Osteoblast (primary cell): ENCODE measurements around the gene TSPAN15. TPM values are rescaled to one million over a fixed set of nuclear protein-coding genes. Genes with fewer than 3 reads are reported as not detected.

Experiments used
- DNase-seq: peaks from one replicate; pipeline ENCODE4 v3.0.0; 2011; ENCODE audit warnings: low spot score, mixed read lengths; ENCODE audit not compliant: insufficient read length; ENCODE audit errors: missing footprints
- H2AFZ ChIP-seq: 2 replicates; pipeline ENCODE4 v1.6.0; 2011; ENCODE audit warnings: mild to moderate bottlenecking, low read length
- H3K27ac ChIP-seq: 2 replicates; pipeline ENCODE4 v1.5.1; 2011; ENCODE audit warnings: mild to moderate bottlenecking, low read depth, low read length, moderate library complexity
- H3K27me3 ChIP-seq: 2 replicates; pipeline ENCODE4 v1.6.0; 2012; ENCODE audit warnings: mild to moderate bottlenecking, control low read depth, inconsistent platforms, low read length, moderate library complexity; ENCODE audit not compliant: insufficient read depth
- H3K36me3 ChIP-seq: 2 replicates; pipeline ENCODE4 v1.5.1; 2011; ENCODE audit warnings: mild to moderate bottlenecking, low read length, control low read depth, moderate library complexity; ENCODE audit not compliant: insufficient read depth
- H3K4me1 ChIP-seq: 2 replicates; pipeline ENCODE4 v1.5.1; 2011; ENCODE audit warnings: mild to moderate bottlenecking, low read length, control low read depth, moderate library complexity; ENCODE audit not compliant: insufficient read depth
- H3K4me2 ChIP-seq: 2 replicates; pipeline ENCODE4 v1.6.0; 2011; ENCODE audit warnings: mild to moderate bottlenecking, low read length; ENCODE audit not compliant: insufficient read depth
- H3K4me3 ChIP-seq: fragments of 200-600 bp; sonication (generic); 3 replicates; pipeline ENCODE4 v1.5.1; 2012; ENCODE audit warnings: mild to moderate bottlenecking, low read length, inconsistent platforms; ENCODE audit not compliant: insufficient read depth
- H3K79me2 ChIP-seq: 2 replicates; pipeline ENCODE4 v1.6.0; 2012; ENCODE audit warnings: mild to moderate bottlenecking, low read length, control low read depth, inconsistent platforms; ENCODE audit not compliant: insufficient read depth
- H3K9me3 ChIP-seq: 2 replicates; pipeline ENCODE4 v1.5.1; 2011; ENCODE audit warnings: low read depth, low read length, control low read depth
- H4K20me1 ChIP-seq: 2 replicates; pipeline ENCODE4 v1.6.0; 2012; ENCODE audit warnings: mild to moderate bottlenecking, low read length, control low read depth; ENCODE audit not compliant: insufficient read depth
- total RNA-seq: library from RNA; depleted of rRNA; stranded (reverse); fragments of >200 nt; gene quantifications from 2 replicates; pipeline ENCODE4 v1.2.3, GENCODE V29; 2012
- TF ChIP-seq, protein P1 (sequence below): IDR thresholded peaks from 2 replicates; pipeline ENCODE4 v1.5.1; 2011; ENCODE audit warnings: mild to moderate bottlenecking, low read depth, low read length, moderate library complexity; ENCODE audit errors: extremely low read depth

Gene TSPAN15
- total RNA-seq, 1 donor, result 0.72 TPM

DNA sequence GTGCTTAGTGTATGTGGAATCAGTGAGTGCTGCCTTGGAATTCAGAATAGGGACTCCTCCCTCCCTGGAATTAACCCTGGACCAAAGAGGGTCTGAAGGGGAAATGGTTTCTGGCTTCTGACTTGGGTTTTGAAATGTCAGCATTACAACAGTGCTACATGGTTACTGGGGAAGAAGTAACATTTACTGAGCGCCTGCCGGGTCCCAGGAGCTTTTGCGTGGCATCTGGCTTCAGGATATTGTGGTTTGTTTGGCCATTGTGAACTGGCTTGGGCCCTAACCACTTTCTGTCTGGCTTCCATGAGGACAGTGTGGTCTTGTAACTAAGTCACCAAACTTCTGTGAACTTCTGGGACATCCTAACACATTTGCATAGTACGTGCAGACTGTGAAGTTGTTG lies 21.3 kb downstream of the TSPAN15 start:
- Histone ChIP-seq H3K27me3 (peaks cover 10% of the 10 kb centered on the region), H3K4me3 (no peak overlapping the region), H3K79me2 (no peaks in the 10 kb centered on the region), H3K4me1 (peaks cover 29% of the 10 kb centered on the region), H3K9me3 (no peaks in the 10 kb centered on the region), H3K36me3 (no peaks in the 10 kb centered on the region), H3K27ac (no peak overlapping the region), H3K4me2 (peak overlapping the region; percentile 40), H4K20me1 (no peaks in the 10 kb centered on the region), H2AFZ (peak overlapping the region; percentile 34)
- TF ChIP-seq, protein P1, sequence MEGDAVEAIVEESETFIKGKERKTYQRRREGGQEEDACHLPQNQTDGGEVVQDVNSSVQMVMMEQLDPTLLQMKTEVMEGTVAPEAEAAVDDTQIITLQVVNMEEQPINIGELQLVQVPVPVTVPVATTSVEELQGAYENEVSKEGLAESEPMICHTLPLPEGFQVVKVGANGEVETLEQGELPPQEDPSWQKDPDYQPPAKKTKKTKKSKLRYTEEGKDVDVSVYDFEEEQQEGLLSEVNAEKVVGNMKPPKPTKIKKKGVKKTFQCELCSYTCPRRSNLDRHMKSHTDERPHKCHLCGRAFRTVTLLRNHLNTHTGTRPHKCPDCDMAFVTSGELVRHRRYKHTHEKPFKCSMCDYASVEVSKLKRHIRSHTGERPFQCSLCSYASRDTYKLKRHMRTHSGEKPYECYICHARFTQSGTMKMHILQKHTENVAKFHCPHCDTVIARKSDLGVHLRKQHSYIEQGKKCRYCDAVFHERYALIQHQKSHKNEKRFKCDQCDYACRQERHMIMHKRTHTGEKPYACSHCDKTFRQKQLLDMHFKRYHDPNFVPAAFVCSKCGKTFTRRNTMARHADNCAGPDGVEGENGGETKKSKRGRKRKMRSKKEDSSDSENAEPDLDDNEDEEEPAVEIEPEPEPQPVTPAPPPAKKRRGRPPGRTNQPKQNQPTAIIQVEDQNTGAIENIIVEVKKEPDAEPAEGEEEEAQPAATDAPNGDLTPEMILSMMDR, result no peak
- DNase-seq, result peak; percentile 85

DNA sequence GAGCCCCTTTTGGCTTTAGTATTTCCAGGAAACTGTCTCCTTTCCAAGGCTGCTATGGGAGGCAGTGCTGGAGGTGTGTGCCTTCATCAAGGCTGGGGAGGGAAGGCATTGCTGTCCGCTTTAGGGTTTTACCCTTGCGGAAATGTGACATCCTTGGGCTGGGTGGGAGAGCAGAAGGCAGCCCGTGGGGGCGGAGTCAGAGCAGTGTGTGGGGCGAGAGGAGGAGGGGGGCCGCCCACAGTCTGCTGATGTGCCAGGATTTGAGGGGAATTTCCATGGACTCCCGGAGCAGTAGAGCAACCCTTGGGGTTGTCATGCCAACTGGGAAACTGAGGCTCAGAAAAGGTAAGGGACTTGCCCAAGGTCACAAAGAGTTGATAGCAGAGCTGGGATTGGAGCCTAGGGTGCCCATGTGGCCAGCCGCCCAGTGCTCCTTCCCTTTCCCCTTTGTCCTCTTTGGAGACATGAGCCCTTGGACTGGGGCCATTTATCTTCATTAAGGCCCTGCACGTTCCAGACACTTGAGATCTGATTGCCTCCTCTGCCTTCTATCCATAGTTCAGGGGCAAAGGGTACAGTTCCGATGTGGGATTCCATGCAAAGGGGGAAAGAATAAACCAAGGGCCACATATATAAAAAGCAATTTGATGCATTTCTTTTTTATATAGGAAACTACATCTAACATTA lies 22.2 kb downstream of the TSPAN15 start:
- DNase-seq, result no peak
- Histone ChIP-seq H3K36me3 (no peaks in the 10 kb centered on the region), H3K27me3 (peaks cover 10% of the 10 kb centered on the region), H3K9me3 (no peaks in the 10 kb centered on the region), H3K4me3 (no peak overlapping the region), H3K4me1 (peaks cover 29% of the 10 kb centered on the region), H3K27ac (no peak overlapping the region), H4K20me1 (no peaks in the 10 kb centered on the region), H2AFZ (no peak overlapping the region), H3K4me2 (peak overlapping the region; percentile 40), H3K79me2 (no peaks in the 10 kb centered on the region)
- TF ChIP-seq, protein P1, result no peak

DNA sequence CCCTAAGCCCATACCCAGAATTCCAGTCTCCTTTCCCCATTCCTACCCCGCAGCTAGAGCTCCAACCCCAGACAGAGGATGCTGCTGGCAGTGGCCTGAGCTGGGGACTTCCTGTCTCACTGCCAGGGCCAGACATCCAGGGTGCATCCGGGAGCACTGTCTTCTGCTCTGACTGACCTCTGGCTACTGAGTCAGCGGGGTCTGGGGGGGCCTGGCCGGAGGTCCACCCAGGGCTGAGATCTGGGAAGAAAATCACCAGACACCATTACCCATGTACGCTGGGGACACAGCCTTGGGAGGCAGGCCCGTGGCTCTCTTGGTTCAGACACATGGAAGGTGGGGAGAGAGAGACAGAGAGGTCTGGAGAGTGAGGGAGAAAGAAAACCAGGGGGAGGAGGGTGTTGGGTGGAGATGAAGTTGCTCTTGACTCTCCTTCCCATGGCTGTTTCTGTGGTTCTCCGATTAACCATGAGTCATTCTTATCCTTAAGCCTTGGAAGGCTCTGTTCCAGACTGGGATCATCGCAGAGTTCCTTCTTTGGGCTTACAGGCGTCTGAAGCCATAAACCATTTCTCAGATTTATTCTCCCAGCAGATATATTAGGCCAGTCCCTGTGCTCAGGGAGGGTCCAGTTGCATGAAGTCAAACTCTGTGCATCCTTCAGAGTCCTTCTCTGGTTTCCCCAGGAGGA lies 23.6 kb downstream of the TSPAN15 start:
- peak; percentile 95 for DNase-seq
- Histone ChIP-seq H3K4me2 (peak overlapping the region; percentile 71), H3K9me3 (no peaks in the 10 kb centered on the region), H3K4me3 (peak overlapping the region; percentile 36), H3K27ac (peak overlapping the region; percentile 46), H4K20me1 (no peaks in the 10 kb centered on the region), H3K79me2 (no peaks in the 10 kb centered on the region), H3K27me3 (peaks cover 9% of the 10 kb centered on the region), H3K4me1 (peaks cover 40% of the 10 kb centered on the region), H2AFZ (peak overlapping the region; percentile 82), H3K36me3 (no peaks in the 10 kb centered on the region)
- TF ChIP-seq, protein P1, result no peak

DNA sequence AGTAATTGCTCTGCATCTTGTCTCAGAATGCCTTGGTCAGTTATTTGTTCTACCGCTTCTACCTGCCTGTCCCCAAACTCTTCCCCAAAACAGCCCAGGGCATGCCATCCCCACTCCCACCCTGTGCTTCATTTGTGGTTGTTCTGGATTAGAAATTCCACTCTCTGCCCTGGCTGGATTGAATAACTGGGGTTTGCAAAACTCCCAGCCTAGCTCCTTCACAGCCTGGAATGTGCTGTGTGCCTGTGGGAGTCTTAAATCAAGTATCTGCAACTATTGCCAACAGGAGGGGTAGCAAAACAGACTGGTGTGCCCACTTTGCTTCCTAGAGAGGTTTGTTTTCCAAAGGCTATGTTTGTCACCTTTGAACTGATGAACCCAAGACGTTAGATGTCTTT lies 24.2 kb downstream of the TSPAN15 start:
- H3K9me3 ChIP-seq, result no peaks in the 10 kb centered on the region
- peak overlapping the region; percentile 8 for H3K4me3 ChIP-seq
- H3K27ac ChIP-seq, result peak overlapping the region; percentile 46
- peaks cover 45% of the 10 kb centered on the region for H3K4me1 ChIP-seq
- TF ChIP-seq, protein P1, result no peak
- no peaks in the 10 kb centered on the region for H4K20me1 ChIP-seq
- peak overlapping the region; percentile 71 for H3K4me2 ChIP-seq
- no peak overlapping the region for H2AFZ ChIP-seq
- H3K27me3 ChIP-seq, result peaks cover 4% of the 10 kb centered on the region
- H3K79me2 ChIP-seq, result no peaks in the 10 kb centered on the region
- no peaks in the 10 kb centered on the region for H3K36me3 ChIP-seq
- peak; percentile 46 for DNase-seq
